ENCODE data around the gene PTGFRN. TPM values are rescaled to one million over a fixed set of nuclear protein-coding genes. Genes with fewer than 3 reads are reported as not detected.

Gene PTGFRN
- total and polyA plus RNA-seq, 2 of the 13 experiments (the other 11 are each of a cell fraction or from before 2014, with no cell fraction given): 3.3 to 11.3 TPM

- no TSS peak for BruUV-seq (replicated peaks)
- 22% methylated on average over 6 of the region's 13 CpGs for WGBS (ENCODE audit: low lambda C conversion rate)
- in situ Hi-C loops (cut with HindIII; ENCODE audit: extremely low pct_ligation_motif_present, low pct_unique_long_range_greater_than_20kb): no loop called here
Observed at GRCh38 chr1:116941670-116942069, 32.0 kb downstream of the PTGFRN start.

More at GRCh38 chr1:116941670-116942069, 32.0 kb downstream of the PTGFRN start:
- intact Hi-C loops (cut with micrococcal nuclease; ENCODE audit: unreplicated experiment): no loop called here
- ATAC-seq (no peak), DNase-seq (ENCODE audit: low spot score) (no peak), FAIRE-seq (no peak)
- Histone ChIP-seq H3K27ac (ENCODE audit: extremely low read length, insufficient read depth, low read length) (no peak overlapping the region), H3K9ac (ENCODE audit: insufficient read depth, low read depth, low read length) (no peak overlapping the region), H2AFZ (ENCODE audit: low read length) (no peak overlapping the region), H4K20me1 (ENCODE audit: insufficient read depth, low read length) (no peaks in the 10 kb centered on the region), H3K36me3 (replicated peaks in 1 of 2; ENCODE audit: control insufficient read depth in 1 of 2, insufficient read depth in 2 of 2, low read length in 2 of 2) (no peaks in the 10 kb centered on the region; a peak in 1 of 5 replicates), H3K4me1 (ENCODE audit: insufficient read depth, low read length) (no peaks in the 10 kb centered on the region), H3K9me3 (ENCODE audit: low read length) (no peaks in the 10 kb centered on the region), H3K27me3 (ENCODE audit: control insufficient read depth in 1 of 2, insufficient read depth in 2 of 2, low read length in 2 of 2) (no peaks in the 10 kb centered on the region), H3K79me2 (ENCODE audit: insufficient read depth, low read length) (no peaks in the 10 kb centered on the region), H3K4me2 (ENCODE audit: low read depth, low read length) (no peak overlapping the region), H3K4me3 (replicated peaks in 1 of 3; ENCODE audit: insufficient read depth in 1 of 3, low read depth in 2 of 3, low read length in 3 of 3) (no peak overlapping the region)
- POLR2A ChIA-PET: no interaction called here
- TF ChIP-seq BRD4 (CRISPR knock-in tag; IDR thresholded peaks at IDR 0.05) (no peak), HNRNPUL1 (IDR thresholded peaks at IDR 0.05; ENCODE audit: low read depth, low read length) (no peak), GABPB1 (CRISPR knock-in tag; IDR thresholded peaks at IDR 0.05) (no peak), GTF3A (CRISPR knock-in tag; conservative IDR thresholded peaks at IDR 0.05) (no peak), THYN1 (CRISPR knock-in tag; IDR thresholded peaks at IDR 0.05; ENCODE audit: borderline replicate concordance, low read depth) (no peak), ZNF687 (CRISPR knock-in tag; IDR thresholded peaks at IDR 0.05) (no peak), SNAPC2 (CRISPR knock-in tag; IDR thresholded peaks at IDR 0.05) (no peak), FOXK1 (CRISPR knock-in tag; IDR thresholded peaks at IDR 0.05; ENCODE audit: borderline replicate concordance, low read depth) (no peak), ZNF276 (CRISPR knock-in tag; IDR thresholded peaks at IDR 0.05; ENCODE audit: low read depth) (no peak), SAP130 (CRISPR knock-in tag; IDR thresholded peaks at IDR 0.05; ENCODE audit: low read depth) (no peak), ZNF773 (CRISPR knock-in tag; IDR thresholded peaks at IDR 0.05; ENCODE audit: borderline replicate concordance) (no peak), KAT7 (CRISPR knock-in tag; IDR thresholded peaks at IDR 0.05; ENCODE audit: borderline replicate concordance) (no peak)
- CTCF ChIA-PET (ENCODE audit: low intra/inter-chr PET ratio, low total read pairs): no interaction called here

All from HepG2 (cell line).